GM19455 (cell line): Measurements from ENCODE around the gene DIAPH3.

Experiments
- ATAC-seq: cut with Tn5 transposase; IDR thresholded peaks from one replicate; pipeline ENCODE4 v1.9.1; 2021; ENCODE audit not compliant: unreplicated experiment

The DIAPH3 gene

GRCh38 chr13:59963383-59963782 lies 200.3 kb downstream of the DIAPH3 start:
- ATAC-seq: no peak

- no peak for ATAC-seq
Measured at GRCh38 chr13:59962343-59962742, 201.4 kb downstream of the DIAPH3 start.

GRCh38 chr13:59960683-59961082 lies 203.0 kb downstream of the DIAPH3 start:
- ATAC-seq: no peak

- no peak for ATAC-seq
Measured at GRCh38 chr13:59957438-59957837, 206.3 kb downstream of the DIAPH3 start.

GRCh38 chr13:59954601-59955000 lies 209.1 kb downstream of the DIAPH3 start:
- ATAC-seq: no peak

GRCh38 chr13:59951011-59951410 lies 212.7 kb downstream of the DIAPH3 start:
- ATAC-seq: no peak

GRCh38 chr13:59950266-59950665 lies 213.5 kb downstream of the DIAPH3 start:
- ATAC-seq: no peak

- ATAC-seq: no peak
Measured at GRCh38 chr13:59948686-59949085, 215.0 kb downstream of the DIAPH3 start.

- ATAC-seq: no peak
Measured at GRCh38 chr13:59946944-59947343, 216.8 kb downstream of the DIAPH3 start.

GRCh38 chr13:59931621-59932020 lies 232.1 kb downstream of the DIAPH3 start:
- no peak for ATAC-seq

- ATAC-seq: no peak
Measured at GRCh38 chr13:59924256-59924655, 239.5 kb downstream of the DIAPH3 start.

GRCh38 chr13:59915252-59915651 lies 248.5 kb downstream of the DIAPH3 start:
- ATAC-seq: no peak

GRCh38 chr13:59914556-59914955 lies 249.2 kb downstream of the DIAPH3 start:
- no peak for ATAC-seq

- ATAC-seq: no peak
Measured at GRCh38 chr13:59906413-59907049, 257.2 kb downstream of the DIAPH3 start.

- no peak for ATAC-seq
Measured at GRCh38 chr13:59901191-59901590, 262.5 kb downstream of the DIAPH3 start.

GRCh38 chr13:59898066-59898465 lies 265.7 kb downstream of the DIAPH3 start:
- no peak for ATAC-seq

- no peak for ATAC-seq
Measured at GRCh38 chr13:59893266-59893665, 270.5 kb downstream of the DIAPH3 start.

- no peak for ATAC-seq
Measured at GRCh38 chr13:59891053-59891452, 272.7 kb downstream of the DIAPH3 start.

- ATAC-seq: no peak
Measured at GRCh38 chr13:59890054-59890453, 273.7 kb downstream of the DIAPH3 start.

GRCh38 chr13:59888408-59888807 lies 275.3 kb downstream of the DIAPH3 start:
- ATAC-seq: no peak

- ATAC-seq: no peak
Measured at GRCh38 chr13:59885076-59885475, 278.7 kb downstream of the DIAPH3 start.

- no peak for ATAC-seq
Measured at GRCh38 chr13:59883885-59884284, 279.8 kb downstream of the DIAPH3 start.

- no peak for ATAC-seq
Measured at GRCh38 chr13:59880468-59880867, 283.3 kb downstream of the DIAPH3 start.
